A673 (cell line): ENCODE results near the gene OGG1.

Source experiments
- EZH2 ChIP-seq: fragments of 200-600 bp; sonication (generic); IDR thresholded peaks from 2 replicates; pipeline ENCODE4 v1.6.1; 2017; ENCODE audit warnings: borderline replicate concordance, low read depth, mild to moderate bottlenecking, mixed read lengths, antibody characterized with exemption, low read length; ENCODE audit not compliant: poor library complexity, severe bottlenecking
- TF ChIP-seq, protein P1 (sequence below): fragments of 300-800, 200-600 bp; sonication (generic); conservative IDR thresholded peaks from 2 replicates; pipeline ENCODE4 v1.5.1; 2017; ENCODE audit warnings: low read depth, mild to moderate bottlenecking, antibody characterized with exemption, low read length, moderate library complexity, mixed read lengths

DNA sequence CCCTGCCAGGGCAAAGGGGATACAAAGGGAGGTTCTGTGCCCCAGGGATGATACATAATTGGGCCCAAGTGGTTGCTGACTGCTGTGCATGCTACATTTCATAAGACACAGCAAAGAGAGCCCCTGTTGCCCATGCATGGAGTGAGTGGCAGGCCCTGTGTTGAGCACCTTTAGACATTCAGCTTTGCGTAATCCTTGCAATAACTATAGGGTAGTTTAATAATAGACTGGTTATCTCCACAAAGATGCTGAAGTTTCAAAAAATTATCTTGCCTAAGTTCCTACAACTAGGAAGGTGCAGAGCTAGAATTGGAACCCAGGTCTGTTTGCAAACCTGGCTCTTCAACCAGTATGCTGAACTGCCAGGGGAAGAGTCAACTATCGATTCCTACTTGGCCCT is 1.7 kb upstream of the OGG1 start:
- TF ChIP-seq, protein P1, sequence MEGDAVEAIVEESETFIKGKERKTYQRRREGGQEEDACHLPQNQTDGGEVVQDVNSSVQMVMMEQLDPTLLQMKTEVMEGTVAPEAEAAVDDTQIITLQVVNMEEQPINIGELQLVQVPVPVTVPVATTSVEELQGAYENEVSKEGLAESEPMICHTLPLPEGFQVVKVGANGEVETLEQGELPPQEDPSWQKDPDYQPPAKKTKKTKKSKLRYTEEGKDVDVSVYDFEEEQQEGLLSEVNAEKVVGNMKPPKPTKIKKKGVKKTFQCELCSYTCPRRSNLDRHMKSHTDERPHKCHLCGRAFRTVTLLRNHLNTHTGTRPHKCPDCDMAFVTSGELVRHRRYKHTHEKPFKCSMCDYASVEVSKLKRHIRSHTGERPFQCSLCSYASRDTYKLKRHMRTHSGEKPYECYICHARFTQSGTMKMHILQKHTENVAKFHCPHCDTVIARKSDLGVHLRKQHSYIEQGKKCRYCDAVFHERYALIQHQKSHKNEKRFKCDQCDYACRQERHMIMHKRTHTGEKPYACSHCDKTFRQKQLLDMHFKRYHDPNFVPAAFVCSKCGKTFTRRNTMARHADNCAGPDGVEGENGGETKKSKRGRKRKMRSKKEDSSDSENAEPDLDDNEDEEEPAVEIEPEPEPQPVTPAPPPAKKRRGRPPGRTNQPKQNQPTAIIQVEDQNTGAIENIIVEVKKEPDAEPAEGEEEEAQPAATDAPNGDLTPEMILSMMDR: no peak
- TF ChIP-seq EZH2: no peak
